GM10266 (cell line): ENCODE results near the gene KRT78.

Experiments used
- DNase-seq: peaks from one replicate; pipeline ENCODE4 v3.0.0; 2012; ENCODE audit errors: extremely low spot score
- TF ChIP-seq, protein P1 (sequence below): IDR thresholded peaks from 2 replicates; pipeline ENCODE4 v1.5.1; 2012; ENCODE audit warnings: mild to moderate bottlenecking, low read depth; ENCODE audit not compliant: control insufficient read depth, insufficient read depth; ENCODE audit errors: missing control alignments

The KRT78 gene

DNA sequence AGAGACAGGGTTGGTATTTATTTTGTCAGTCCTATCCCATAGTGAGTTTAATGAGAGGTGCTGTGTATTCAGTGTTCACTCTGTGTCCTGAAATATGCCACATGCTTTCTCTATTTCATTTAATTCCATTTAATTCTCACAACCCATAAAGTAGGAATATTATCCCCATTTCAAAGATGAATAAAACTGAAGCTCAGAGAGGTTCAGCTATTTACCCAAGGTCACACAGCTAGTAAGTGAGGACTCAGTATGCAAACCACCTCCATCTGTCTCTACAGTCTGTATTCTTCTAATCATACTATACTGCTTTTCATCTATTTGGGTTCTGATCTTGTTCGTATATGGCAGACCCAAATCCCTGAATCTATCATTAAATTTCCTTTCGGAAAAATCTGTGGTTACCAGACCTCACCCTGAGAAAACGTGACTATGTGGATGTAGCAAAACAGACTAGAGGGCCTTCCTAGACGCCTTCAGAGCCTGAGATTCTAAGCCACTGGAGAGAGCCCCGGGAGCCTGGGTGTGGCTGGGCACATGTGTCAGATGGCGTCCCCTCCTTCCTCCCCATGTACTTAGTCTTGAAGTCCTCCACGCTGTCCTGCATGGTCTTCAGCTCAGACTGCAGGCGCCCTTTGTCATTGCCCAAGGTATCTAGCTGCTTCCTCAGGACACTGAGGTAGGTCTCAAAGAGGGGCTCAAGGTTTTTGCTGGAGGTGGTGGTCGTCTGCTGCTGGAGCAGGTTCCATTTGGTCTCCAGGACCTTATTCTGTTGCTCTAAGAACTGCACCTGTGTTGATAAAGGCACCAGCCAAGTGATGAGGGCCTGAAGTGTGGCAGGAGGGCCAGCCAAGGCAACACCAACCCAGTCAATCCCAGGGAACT, 37.4 kb downstream of the KRT78 start:
- no peak for DNase-seq
- TF ChIP-seq, protein P1, sequence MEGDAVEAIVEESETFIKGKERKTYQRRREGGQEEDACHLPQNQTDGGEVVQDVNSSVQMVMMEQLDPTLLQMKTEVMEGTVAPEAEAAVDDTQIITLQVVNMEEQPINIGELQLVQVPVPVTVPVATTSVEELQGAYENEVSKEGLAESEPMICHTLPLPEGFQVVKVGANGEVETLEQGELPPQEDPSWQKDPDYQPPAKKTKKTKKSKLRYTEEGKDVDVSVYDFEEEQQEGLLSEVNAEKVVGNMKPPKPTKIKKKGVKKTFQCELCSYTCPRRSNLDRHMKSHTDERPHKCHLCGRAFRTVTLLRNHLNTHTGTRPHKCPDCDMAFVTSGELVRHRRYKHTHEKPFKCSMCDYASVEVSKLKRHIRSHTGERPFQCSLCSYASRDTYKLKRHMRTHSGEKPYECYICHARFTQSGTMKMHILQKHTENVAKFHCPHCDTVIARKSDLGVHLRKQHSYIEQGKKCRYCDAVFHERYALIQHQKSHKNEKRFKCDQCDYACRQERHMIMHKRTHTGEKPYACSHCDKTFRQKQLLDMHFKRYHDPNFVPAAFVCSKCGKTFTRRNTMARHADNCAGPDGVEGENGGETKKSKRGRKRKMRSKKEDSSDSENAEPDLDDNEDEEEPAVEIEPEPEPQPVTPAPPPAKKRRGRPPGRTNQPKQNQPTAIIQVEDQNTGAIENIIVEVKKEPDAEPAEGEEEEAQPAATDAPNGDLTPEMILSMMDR, result no peak

- DNase-seq, result no peak
- TF ChIP-seq, protein P1, result no peak
Measured at GRCh38 chr12:52810554-52810953, 38.2 kb downstream of the KRT78 start.

GRCh38 chr12:52809166-52809565, 39.6 kb downstream of the KRT78 start:
- TF ChIP-seq, protein P1, result no peak
- no peak for DNase-seq

DNA sequence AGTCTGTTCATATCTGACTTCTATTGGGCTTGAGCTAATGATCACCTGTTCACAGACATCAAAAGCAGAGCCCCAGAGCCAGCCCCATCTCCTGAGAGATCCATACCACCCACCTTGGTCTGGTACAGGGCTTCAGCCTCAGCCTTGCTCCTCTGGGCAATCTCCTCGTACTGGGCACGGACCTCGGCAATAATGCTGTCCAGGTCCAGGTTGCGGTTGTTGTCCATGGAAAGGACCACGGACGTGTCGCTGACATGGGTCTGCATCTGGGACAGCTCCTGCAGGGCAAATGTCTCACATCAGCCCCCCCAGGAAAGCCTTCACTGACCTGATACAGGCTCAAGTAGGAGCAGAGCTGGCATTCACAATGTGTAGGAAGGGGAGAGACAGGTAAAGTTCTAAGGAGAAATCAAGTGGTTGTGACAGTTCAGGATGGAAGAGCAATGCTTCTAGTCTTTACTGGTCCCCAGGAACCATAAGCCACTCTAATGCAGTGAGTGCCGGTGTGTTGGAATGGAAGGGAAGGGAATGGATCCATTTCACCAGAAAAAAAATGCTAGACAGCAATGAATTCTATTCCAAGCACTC, 40.1 kb downstream of the KRT78 start:
- TF ChIP-seq, protein P1, result no peak
- no peak for DNase-seq

- no peak for DNase-seq
- TF ChIP-seq, protein P1, result no peak
Measured at GRCh38 chr12:52807544-52808470, 41.0 kb downstream of the KRT78 start.

DNA sequence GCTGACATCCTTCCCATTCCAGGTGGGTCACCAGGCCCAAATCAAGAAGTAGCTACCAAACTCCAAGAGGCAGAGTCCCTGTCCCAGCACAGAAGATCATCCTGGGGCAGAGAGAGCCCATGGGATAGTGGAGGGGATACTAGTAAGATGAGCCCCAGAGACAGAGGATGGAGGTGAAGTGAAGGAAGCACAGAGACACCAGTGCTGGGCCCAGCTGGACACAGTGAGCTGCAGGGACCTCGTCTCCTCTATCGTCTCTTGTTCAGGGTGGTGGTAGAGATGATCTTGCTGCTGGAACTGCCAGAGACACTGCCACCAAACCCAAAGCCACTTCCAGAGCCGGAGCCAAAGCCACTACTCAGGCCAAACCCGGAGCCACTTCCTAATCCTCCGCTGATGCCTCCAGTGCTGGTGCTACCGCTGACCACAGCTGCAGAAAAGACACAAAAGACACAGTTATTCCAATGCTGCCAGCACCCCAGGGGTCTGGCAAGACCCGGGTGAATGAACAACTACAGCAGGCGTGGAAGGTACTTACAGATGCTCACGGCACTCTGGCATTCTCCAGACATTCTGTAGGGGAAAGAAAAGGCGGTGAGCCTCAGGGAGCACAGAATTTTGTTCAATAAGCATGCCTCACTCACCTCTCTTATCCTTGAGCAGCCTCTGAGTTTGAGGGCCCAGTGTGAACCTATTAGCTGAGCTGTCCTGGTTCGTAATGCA, 41.8 kb downstream of the KRT78 start:
- TF ChIP-seq, protein P1, result no peak
- DNase-seq, result no peak
